GM12865 (cell line): ENCODE data around the gene MRC2.
"Not testable (repeated sequence)": the region's sequence is repeated elsewhere in the genome, so short reads cannot be mapped to it uniquely, and the experiment has no call there.

Experiments used
- DNase-seq: peaks from one replicate; pipeline ENCODE4 v3.0.0; 2010; ENCODE audit warnings: low read depth
- H3K4me3 ChIP-seq: 2 replicates; pipeline ENCODE4 v1.5.1; 2011; ENCODE audit warnings: mild to moderate bottlenecking, low read depth, low read length, control low read depth
- CTCF ChIP-seq: IDR thresholded peaks from 2 replicates; pipeline ENCODE4 v1.5.1; 2011; ENCODE audit warnings: low read length, control low read depth, low read depth, inconsistent platforms; ENCODE audit not compliant: insufficient read depth; ENCODE audit errors: missing control alignments

MRC2 gene

GRCh38 chr17:62681939-62682381 lies 54.5 kb downstream of the MRC2 start:
- TF ChIP-seq CTCF = no peak
- no peak overlapping the region for H3K4me3 ChIP-seq
- DNase-seq = no peak

- no peak for TF ChIP-seq CTCF
- no peak for DNase-seq
- no peak overlapping the region for H3K4me3 ChIP-seq
Measured at GRCh38 chr17:62684179-62684578, 56.7 kb downstream of the MRC2 start.

- no peak for DNase-seq
- no peak for TF ChIP-seq CTCF
- H3K4me3 ChIP-seq = no peak overlapping the region
Measured at GRCh38 chr17:62687997-62688396, 60.5 kb downstream of the MRC2 start.

- H3K4me3 ChIP-seq = no peak overlapping the region
- no peak for TF ChIP-seq CTCF
- DNase-seq = no peak
Measured at GRCh38 chr17:62688398-62689160, 61.1 kb downstream of the MRC2 start.

- TF ChIP-seq CTCF = no peak
- no peak overlapping the region for H3K4me3 ChIP-seq
- no peak for DNase-seq
Measured at GRCh38 chr17:62689441-62690167, 62.1 kb downstream of the MRC2 start.

- no peak for DNase-seq
- TF ChIP-seq CTCF = no peak
Measured at GRCh38 chr17:62690168-62690897, 62.9 kb downstream of the MRC2 start.

GRCh38 chr17:62691589-62691915 lies 64.1 kb downstream of the MRC2 start:
- not testable (repeated sequence) for DNase-seq

More at GRCh38 chr17:62690168-62690897, 62.9 kb downstream of the MRC2 start:
- no peak overlapping the region for H3K4me3 ChIP-seq

More at GRCh38 chr17:62691589-62691915, 64.1 kb downstream of the MRC2 start:
- not testable (repeated sequence) for H3K4me3 ChIP-seq
